Activated T-cell treated with anti-CD3 and anti-CD28 coated beads, Interleukin-2, amount 50 U/mL, for 24 hours (primary cell): ENCODE measurements around the gene GDPGP1.

Source experiments
- DNase-seq: peaks from one replicate; pipeline ENCODE4 v3.0.0-alpha.2; 2020
- H3K27ac Mint-ChIP-seq: 2 replicates; pipeline ENCODE4 v1.8.0; 2020; ENCODE audit warnings: mild to moderate bottlenecking, mixed read lengths
- H3K27me3 Mint-ChIP-seq: 2 replicates; pipeline ENCODE4 v1.8.0; 2020; ENCODE audit warnings: mixed read lengths
- H3K36me3 Mint-ChIP-seq: 2 replicates; pipeline ENCODE4 v1.8.0; 2020; ENCODE audit warnings: low read depth, mixed read lengths
- H3K4me1 Mint-ChIP-seq: 2 replicates; pipeline ENCODE4 v1.8.0; 2020; ENCODE audit warnings: low read depth, mixed read lengths
- H3K4me3 Mint-ChIP-seq: 2 replicates; pipeline ENCODE4 v1.8.0; 2020; ENCODE audit warnings: mild to moderate bottlenecking, moderate library complexity, mixed read lengths
- H3K9me3 Mint-ChIP-seq: 2 replicates; pipeline ENCODE4 v1.8.0; 2020; ENCODE audit warnings: mixed read lengths

The GDPGP1 gene

GRCh38 chr15:90212221-90213098 is 21.5 kb upstream of the GDPGP1 start:
- H3K27me3 Mint-ChIP-seq: no peaks in the 10 kb centered on the region
- H3K36me3 Mint-ChIP-seq: peaks cover 5% of the 10 kb centered on the region
- no peak for DNase-seq
- H3K9me3 Mint-ChIP-seq: no peaks in the 10 kb centered on the region
- H3K4me3 Mint-ChIP-seq: no peak overlapping the region
- no peak overlapping the region for H3K27ac Mint-ChIP-seq
- peaks cover 32% of the 10 kb centered on the region for H3K4me1 Mint-ChIP-seq

- Mint-ChIP-seq H3K4me1 (peaks cover 32% of the 10 kb centered on the region), H3K36me3 (peaks cover 5% of the 10 kb centered on the region), H3K4me3 (no peak overlapping the region), H3K27ac (peak overlapping the region; percentile 20), H3K9me3 (no peaks in the 10 kb centered on the region), H3K27me3 (no peaks in the 10 kb centered on the region)
- DNase-seq: no peak
Observed at GRCh38 chr15:90213122-90213817, 20.7 kb upstream of the GDPGP1 start.

- Mint-ChIP-seq H3K36me3 (peaks cover 5% of the 10 kb centered on the region), H3K27me3 (no peaks in the 10 kb centered on the region), H3K4me3 (no peak overlapping the region), H3K27ac (peak overlapping the region; percentile 38), H3K4me1 (peaks cover 32% of the 10 kb centered on the region), H3K9me3 (no peaks in the 10 kb centered on the region)
- DNase-seq: no peak
Observed at GRCh38 chr15:90213818-90214204, 20.2 kb upstream of the GDPGP1 start.

- H3K4me1 Mint-ChIP-seq: peaks cover 30% of the 10 kb centered on the region
- no peak overlapping the region for H3K27ac Mint-ChIP-seq
- no peak overlapping the region for H3K4me3 Mint-ChIP-seq
Observed at GRCh38 chr15:90214553-90215196, 19.3 kb upstream of the GDPGP1 start.

GRCh38 chr15:90217671-90218394 is 16.2 kb upstream of the GDPGP1 start:
- H3K27me3 Mint-ChIP-seq: no peaks in the 10 kb centered on the region
- no peak overlapping the region for H3K4me3 Mint-ChIP-seq
- peaks cover 14% of the 10 kb centered on the region for H3K4me1 Mint-ChIP-seq
- H3K36me3 Mint-ChIP-seq: peaks cover 6% of the 10 kb centered on the region
- DNase-seq: no peak
- no peaks in the 10 kb centered on the region for H3K9me3 Mint-ChIP-seq
- H3K27ac Mint-ChIP-seq: no peak overlapping the region

More at GRCh38 chr15:90214553-90215196, 19.3 kb upstream of the GDPGP1 start:
- H3K9me3 Mint-ChIP-seq: no peaks in the 10 kb centered on the region
- no peaks in the 10 kb centered on the region for H3K27me3 Mint-ChIP-seq
- peaks cover 5% of the 10 kb centered on the region for H3K36me3 Mint-ChIP-seq
- no peak for DNase-seq

- peaks cover 20% of the 10 kb centered on the region for H3K36me3 Mint-ChIP-seq
- H3K27me3 Mint-ChIP-seq: no peaks in the 10 kb centered on the region
- no peak overlapping the region for H3K4me3 Mint-ChIP-seq
- peak; percentile 76 for DNase-seq
- peaks cover 6% of the 10 kb centered on the region for H3K4me1 Mint-ChIP-seq
- H3K27ac Mint-ChIP-seq: no peak overlapping the region
- no peaks in the 10 kb centered on the region for H3K9me3 Mint-ChIP-seq
Observed at GRCh38 chr15:90219421-90220141, 14.4 kb upstream of the GDPGP1 start.

GRCh38 chr15:90221246-90221900 is 12.6 kb upstream of the GDPGP1 start:
- no peaks in the 10 kb centered on the region for H3K27me3 Mint-ChIP-seq
- no peaks in the 10 kb centered on the region for H3K9me3 Mint-ChIP-seq
- no peak overlapping the region for H3K27ac Mint-ChIP-seq
- H3K4me1 Mint-ChIP-seq: peaks cover 6% of the 10 kb centered on the region
- no peak overlapping the region for H3K4me3 Mint-ChIP-seq
- H3K36me3 Mint-ChIP-seq: peaks cover 26% of the 10 kb centered on the region
- no peak for DNase-seq

GRCh38 chr15:90222547-90222946 is 11.5 kb upstream of the GDPGP1 start:
- Mint-ChIP-seq H3K4me1 (peaks cover 6% of the 10 kb centered on the region), H3K27ac (no peak overlapping the region), H3K9me3 (no peaks in the 10 kb centered on the region), H3K36me3 (peaks cover 32% of the 10 kb centered on the region), H3K27me3 (no peaks in the 10 kb centered on the region), H3K4me3 (no peak overlapping the region)
- no peak for DNase-seq

GRCh38 chr15:90223441-90224165 is 10.4 kb upstream of the GDPGP1 start:
- no peaks in the 10 kb centered on the region for H3K27me3 Mint-ChIP-seq
- peaks cover 38% of the 10 kb centered on the region for H3K36me3 Mint-ChIP-seq
- no peak for DNase-seq
- peaks cover 6% of the 10 kb centered on the region for H3K4me1 Mint-ChIP-seq
- no peak overlapping the region for H3K4me3 Mint-ChIP-seq
- no peak overlapping the region for H3K27ac Mint-ChIP-seq
- no peaks in the 10 kb centered on the region for H3K9me3 Mint-ChIP-seq

- Mint-ChIP-seq H3K27ac (no peak overlapping the region), H3K9me3 (no peaks in the 10 kb centered on the region), H3K36me3 (peaks cover 52% of the 10 kb centered on the region), H3K4me3 (no peak overlapping the region), H3K27me3 (no peaks in the 10 kb centered on the region), H3K4me1 (peaks cover 11% of the 10 kb centered on the region)
- DNase-seq: no peak
Observed at GRCh38 chr15:90225047-90225446, 9.0 kb upstream of the GDPGP1 start.

- H3K27ac Mint-ChIP-seq: no peak overlapping the region
- no peak for DNase-seq
- H3K36me3 Mint-ChIP-seq: peaks cover 59% of the 10 kb centered on the region
- peaks cover 18% of the 10 kb centered on the region for H3K4me1 Mint-ChIP-seq
- H3K27me3 Mint-ChIP-seq: no peaks in the 10 kb centered on the region
- H3K4me3 Mint-ChIP-seq: no peak overlapping the region
- H3K9me3 Mint-ChIP-seq: no peaks in the 10 kb centered on the region
Observed at GRCh38 chr15:90225504-90226234, 8.3 kb upstream of the GDPGP1 start.

GRCh38 chr15:90227336-90227735 is 6.7 kb upstream of the GDPGP1 start:
- peak overlapping the region; percentile 31 for H3K27ac Mint-ChIP-seq
- H3K4me1 Mint-ChIP-seq: peaks cover 34% of the 10 kb centered on the region
- no peaks in the 10 kb centered on the region for H3K27me3 Mint-ChIP-seq
- DNase-seq: no peak
- no peak overlapping the region for H3K4me3 Mint-ChIP-seq
- H3K9me3 Mint-ChIP-seq: no peaks in the 10 kb centered on the region
- H3K36me3 Mint-ChIP-seq: peaks cover 70% of the 10 kb centered on the region
